Lung microvascular endothelial cell (primary cell): ENCODE results near the gene SSR2. TPM values are rescaled to one million over a fixed set of nuclear protein-coding genes. Genes with fewer than 3 reads are reported as not detected.
A peak's percentile ranks its signal among the peaks of the same experiment; 100 is the strongest.

Experiments
- DNase-seq, 2 donors: peaks; one replicate each; pipeline versions ENCODE4 v3.0.0 to v3.0.0-alpha.2; 2010; ENCODE audit warnings: low read depth in 2 of 2
- total RNA-seq: library from RNA; depleted of rRNA; stranded (reverse); fragments of >200 nt; gene quantifications from 2 replicates; pipeline ENCODE4 v1.2.1, GENCODE V29; 2014

SSR2 gene
- 342 and 396 TPM in 2 replicates for total RNA-seq

DNA sequence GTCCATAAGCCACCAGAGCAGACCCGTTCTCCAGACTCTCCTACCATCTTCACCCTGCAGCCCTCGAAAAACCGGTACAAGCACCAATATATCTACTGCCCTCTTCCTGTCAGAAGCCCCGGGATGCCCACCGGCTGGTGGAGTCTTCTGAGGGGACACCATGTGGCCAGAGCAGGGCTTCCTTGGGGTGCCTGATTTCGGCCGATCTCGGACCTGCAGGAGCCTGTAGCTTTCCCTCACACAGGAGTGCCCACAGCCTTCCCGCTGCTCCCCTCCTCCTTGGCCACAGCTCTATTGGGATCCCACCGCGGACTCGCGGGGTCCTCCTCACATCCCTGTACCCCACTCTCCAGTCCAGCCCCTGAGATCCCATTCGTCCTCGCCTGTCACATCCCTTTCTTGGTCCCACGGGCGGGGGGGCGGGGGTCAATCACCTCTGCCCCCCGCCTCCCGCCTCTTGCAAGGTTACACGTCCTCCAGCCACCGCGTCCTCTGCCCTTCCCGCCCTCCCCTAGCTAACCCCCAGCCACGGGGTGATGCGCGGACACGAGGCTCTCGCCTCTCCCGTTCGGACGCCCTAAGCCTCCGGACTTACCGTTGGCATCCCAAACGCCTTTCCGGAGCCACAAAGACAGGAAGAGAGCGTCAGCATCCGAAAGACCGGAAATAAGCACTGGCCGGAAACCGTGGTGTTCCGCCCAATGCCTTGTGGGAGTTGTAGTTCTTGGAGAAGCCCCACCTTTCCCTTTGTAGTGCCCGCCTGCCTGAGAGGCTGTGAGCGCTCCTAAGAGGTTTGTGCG lies at the start of gene SSR2:
SSR2 (minus strand) TSS at position 659 of the 800 bp plus-strand sequence. CDS start 784 bp downstream, outside the sequence.
- DNase-seq, result peak; percentile 95 to 97

DNA sequence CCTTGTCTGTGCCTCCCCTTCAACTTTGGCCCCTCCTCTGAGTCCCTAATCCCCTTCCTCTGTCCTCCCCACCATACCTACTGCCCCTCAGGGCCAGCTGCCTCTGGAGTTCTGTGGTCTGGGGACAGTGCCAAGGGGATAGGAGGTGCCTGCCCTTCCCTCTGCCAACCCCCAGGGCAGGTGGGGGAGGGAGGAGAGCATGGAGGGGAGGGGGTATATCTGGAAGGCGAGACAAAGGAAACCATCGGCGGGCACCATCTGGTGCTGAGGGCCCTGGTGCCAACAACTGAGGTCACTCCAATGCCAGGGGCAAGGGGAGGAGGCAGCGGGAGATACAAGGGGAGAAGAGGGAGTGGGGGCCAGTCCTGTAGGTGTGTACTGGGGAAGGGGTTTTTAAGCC lies 49.8 kb upstream of the SSR2 start:
- no peak for DNase-seq

DNA sequence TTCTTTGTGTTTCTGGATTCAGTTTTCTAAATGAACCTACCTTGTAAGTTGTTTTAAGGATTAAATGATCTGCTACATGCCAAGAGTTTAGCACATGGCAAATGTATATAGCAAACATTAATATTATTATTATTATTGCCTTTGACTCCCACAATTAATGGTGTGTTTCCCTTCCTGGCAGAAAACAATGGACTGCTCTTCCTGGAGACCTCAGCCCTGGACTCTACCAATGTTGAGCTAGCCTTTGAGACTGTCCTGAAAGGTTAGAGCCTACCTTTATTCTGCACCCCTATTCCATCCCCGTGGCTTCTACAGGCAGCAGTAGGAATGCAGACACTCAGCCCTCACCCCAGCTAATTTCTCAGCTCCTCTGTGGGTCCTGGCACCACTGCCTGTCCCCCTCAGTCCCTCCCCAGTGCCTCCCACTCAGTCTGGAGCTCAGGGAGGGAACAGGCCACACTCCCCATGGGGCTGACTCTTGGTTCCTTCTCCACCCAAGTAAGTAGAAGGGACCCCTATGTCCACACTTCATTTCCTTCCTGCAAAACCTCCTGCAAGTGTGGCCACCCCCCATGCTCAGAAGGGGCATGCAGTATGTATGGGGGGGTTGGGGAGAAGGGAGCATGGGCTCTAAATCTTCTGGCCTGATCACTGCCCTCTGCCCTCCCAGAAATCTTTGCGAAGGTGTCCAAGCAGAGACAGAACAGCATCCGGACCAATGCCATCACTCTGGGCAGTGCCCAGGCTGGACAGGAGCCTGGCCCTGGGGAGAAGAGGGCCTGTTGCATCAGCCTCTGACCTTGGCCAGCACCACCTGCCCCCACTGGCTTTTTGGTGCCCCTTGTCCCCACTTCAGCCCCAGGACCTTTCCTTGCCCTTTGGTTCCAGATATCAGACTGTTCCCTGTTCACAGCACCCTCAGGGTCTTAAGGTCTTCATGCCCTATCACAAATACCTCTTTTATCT lies 49.0 kb upstream of the SSR2 start:
- peak; percentile 43 to 56 for DNase-seq

DNA sequence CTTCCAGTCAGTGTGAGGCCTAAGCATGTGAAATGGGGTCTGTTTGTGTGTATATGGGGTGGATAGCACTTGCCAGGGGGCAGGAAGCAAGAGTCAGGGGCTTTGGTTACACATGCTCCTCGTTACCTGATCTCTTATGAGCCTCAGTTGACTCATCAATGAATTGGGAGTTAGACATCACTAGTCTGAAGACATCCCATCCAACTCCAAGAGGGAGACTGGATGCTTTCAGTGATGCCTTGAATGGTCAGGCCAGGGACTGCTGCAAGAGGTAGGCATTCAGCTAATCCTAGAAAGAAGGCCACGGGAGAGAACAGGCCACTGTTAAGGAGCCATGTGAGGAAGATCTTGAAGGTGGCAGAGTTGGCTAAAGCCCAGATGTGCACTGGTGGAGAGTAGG lies 46.5 kb upstream of the SSR2 start:
- no peak for DNase-seq

DNA sequence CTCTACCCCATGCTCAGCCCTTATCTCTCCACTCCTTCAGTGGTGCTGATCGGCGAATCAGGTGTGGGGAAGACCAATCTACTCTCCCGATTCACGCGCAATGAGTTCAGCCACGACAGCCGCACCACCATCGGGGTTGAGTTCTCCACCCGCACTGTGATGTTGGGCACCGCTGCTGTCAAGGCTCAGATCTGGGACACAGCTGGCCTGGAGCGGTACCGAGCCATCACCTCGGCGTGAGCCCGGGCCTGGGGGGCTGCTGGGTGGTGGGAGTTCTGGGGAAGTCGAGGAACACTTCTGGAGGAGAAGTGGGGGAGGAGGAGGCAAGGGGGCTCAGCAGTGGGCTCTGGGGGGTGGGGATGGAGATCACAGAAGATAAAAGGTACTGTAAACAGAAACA lies 45.1 kb upstream of the SSR2 start:
- no peak for DNase-seq

DNA sequence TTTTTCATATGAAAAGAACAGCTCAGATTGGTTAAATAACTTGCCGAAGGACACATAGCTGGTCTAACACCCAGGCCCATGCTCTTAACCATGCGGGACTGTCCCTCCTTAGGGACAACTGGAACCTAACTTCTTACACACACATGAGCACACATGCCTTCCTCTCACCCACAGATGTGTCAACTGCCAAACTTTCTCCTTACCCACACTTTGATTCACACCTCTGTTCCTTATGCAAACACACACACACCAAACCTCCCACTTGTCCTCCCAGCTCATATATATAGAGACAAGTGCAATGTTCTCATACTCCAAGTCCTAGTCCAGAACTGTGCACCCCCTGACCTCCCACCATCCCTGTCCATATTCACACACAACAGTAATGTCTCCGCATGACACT lies 44.5 kb upstream of the SSR2 start:
- no peak for DNase-seq

DNA sequence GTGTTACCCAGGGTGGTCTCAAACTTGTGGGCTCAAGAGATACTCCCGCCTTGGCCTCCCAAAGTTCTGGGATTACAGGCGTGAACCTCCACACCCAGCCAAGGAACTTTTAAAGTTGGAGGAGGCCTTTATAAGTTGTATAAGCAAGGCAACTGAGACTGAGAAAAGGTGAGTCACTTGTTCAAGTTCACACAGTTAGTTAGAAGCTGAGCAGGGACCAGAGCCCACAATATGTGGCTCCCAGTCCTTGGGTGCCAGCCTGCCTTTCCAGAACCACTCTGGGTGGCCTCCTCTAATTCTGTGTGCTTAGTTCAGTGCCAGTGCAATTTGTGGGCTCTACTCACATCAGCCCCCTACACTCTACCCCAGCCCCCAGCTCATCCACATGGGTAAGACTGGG lies 43.9 kb upstream of the SSR2 start:
- DNase-seq, result no peak

DNA sequence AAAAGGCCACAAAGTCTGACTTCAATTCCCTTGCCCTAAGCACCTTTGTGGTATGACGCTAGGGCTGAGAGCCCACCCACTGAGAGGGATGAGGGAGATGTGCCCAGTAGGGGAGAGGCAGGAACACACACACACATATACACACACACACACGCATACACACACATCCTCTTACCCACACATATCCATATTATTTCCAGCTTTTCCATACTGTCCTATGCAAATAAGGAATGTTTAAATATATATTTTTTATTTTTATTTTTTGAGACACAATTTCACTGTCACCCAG lies 43.2 kb upstream of the SSR2 start:
- no peak for DNase-seq

DNA sequence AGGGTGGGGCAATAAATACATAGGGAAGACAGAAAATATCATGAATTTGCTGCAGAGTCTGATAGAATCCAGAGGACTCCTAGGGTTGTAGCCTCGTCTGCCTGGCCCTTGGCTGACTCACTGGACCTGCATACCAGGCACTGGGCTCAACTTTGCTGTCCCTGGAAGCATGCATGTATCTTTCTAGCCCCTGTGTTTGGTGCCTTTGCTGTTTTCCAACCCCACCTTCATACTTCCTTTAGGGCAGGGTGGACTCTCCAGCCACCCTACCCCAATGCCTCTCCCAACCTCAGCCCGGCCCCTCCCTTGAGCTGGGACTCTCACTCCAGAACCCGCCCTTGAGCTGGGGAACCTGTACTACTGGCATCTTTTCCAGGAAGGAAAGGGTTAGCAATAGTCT lies 41.4 kb upstream of the SSR2 start:
- no peak for DNase-seq

DNA sequence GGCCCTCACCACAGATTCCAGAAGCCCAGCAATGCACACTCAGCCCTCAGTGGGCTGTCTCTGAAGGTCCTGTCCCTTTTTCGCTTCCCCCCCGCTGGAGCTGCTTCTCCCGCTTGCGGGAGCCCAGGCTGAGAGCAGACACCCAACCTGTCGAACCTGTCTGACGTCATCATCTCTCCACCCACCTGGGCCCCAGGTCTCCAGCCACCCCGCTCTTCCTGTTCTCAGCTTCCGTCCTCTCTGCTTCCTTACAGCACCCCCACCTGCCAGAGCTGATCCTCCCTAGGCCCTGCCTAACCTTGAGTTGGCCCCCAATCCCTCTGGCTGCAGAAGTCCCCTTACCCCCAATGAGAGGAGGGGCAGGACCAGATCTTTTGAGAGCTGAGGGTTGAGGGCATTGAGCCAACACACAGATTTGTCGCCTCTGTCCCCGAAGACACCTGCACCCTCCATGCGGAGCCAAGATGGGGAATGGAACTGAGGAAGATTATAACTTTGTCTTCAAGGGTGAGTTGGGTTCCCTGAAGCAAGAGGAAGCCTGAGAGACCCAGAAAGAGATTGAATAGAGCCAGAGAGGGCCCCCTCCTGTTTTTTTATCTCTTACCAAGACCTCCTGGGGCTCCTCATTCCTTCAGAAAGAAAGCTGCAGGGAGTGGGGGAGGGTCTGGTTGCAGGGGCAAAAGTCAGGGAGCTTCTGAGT lies 40.3 kb upstream of the SSR2 start, which contains the start of gene RAB25:
RAB25 (plus strand) TSS at position 224 of the 700 bp plus-strand sequence; CDS start at position 465, 241 bp downstream.
- no peak for DNase-seq

DNA sequence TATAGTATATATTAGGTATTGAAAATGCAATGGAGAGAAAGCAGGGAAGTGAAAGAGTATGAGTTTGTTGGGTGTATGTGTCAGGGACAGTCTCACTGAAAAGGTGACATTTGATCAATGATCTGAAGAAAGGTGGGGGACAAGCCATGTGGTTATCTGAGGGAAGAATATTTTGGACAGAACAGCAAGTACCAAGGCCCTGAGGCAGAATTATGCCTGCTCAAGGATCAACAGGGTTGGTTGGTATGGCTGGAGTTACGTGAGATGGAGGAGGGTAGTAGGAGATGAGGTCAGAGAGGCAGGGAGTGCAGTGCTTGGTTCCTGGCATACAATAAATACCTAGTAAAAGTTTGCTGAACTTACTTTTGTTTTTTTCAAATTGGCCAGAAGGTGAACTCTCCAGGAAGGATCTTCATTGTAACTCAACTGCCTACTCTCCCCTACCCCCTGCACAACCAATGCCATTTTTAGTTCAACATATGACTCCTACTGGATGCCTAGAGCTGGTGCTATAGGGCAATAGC lies 35.6 kb upstream of the SSR2 start:
- DNase-seq, result no peak

DNA sequence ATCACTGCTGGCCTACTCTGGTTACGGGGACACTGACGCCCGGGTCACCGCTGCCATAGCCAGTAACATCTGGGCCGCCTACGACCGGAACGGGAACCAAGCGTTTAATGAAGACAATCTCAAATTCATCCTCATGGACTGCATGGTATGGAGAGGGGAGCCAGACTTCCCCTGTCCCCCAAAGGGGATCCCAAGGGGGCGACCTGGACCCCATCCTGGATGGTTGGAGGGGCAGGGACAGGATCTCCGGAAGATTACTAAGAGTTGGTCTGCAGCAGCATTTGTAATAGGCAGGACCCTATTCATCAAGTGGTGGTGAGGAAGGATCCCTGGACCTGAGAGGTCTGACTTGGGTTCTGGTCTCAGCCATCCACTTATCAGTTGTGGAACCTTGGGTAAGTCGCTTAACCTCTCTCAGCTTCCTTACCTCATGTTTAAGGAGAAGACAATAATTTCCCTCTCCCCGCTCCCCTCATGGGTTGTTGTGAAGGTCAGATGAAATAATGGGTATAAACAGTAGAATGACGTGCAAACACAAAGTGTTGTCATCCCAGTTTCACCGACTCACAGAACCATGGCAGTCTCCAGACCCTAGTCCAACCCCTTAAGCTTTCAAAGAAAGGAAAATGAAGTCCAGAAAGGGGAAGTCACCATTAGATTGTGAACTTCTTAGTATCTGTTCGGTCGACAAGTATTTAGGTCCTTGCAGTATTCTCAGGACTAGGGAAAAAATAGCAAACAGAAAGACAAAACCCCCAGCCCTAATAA lies 34.7 kb upstream of the SSR2 start:
- DNase-seq, result peak in 1 of 2 donors; percentile 16

DNA sequence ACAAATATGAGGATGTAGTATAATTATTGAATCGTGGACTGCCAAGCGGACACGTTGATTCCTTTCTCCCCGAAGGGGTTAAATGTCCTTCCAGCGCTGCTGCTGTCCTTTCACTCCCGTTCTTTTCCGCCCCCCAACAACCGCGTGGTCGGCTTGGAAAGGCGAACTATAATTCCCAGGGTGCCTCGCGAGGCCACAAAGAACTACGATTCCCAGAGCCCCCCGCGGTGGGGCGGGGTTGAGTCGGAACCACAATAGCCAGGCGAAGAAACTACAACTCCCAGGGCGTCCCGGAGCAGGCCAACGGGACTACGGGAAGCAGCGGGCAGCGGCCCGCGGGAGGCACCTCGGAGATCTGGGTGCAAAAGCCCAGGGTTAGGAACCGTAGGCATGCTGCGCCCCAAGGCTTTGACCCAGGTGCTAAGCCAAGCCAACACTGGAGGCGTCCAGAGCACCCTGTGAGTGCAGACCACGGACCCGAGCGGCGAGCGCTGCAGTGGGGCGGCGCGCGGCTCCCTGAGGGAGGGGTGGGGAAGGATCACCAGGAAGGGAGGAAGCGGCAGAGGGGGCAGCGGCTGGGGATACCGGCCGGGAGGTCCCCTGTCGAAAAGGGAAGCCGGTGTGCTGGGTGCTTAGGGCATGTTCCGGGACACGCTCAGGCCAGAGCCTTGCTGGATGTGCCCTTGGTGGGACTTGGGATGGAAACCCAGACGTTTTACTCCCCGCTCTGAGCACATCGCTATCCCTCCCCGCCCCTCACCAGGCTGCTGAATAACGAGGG lies 33.9 kb upstream of the SSR2 start, which contains the start of gene LAMTOR2:
LAMTOR2 (plus strand) TSS at position 283 of the 781 bp plus-strand sequence; CDS start at position 391, 108 bp downstream.
- peak; percentile 96 to 98 for DNase-seq

DNA sequence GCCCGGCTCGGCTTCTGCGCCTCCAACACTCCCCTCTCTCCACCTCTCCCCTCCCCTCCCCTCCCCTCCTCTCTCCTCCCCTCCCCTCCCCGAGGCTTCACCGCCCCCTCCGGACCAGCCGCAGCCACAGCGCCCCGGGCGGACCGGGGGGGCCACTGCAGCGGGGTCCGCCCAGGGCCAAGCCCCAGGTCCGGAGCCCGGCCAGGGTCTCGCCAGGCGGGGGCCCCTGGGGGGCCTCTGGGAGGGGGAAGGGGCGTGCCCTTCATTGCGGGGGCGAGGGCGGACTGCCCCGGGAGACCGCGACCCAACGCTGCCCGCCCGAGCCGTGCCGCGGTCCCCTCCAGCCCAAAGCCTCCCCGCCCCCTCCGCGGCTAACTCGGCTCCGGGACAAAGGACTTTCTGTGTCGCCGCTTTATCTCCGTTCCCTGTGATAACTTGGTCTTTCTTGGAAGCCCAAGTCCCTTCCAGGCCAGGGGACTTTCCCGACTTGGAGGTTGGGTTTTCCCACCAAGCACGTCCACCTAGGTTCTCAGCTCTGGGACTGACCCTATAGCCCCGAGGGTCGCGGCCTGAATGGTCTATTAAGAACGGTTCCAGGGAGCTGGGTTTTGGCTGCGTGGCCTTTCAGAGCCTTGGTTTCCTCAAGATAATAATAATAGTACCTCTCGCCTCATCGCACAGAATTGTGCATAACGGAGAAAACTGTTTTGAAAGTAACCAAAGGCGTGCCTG lies 33.2 kb upstream of the SSR2 start, which contains the start of gene UBQLN4:
UBQLN4 (minus strand) TSS at position 31 of the 732 bp plus-strand sequence. CDS start 97 bp downstream, outside the sequence.
- DNase-seq, result peak; percentile 89 to 94

DNA sequence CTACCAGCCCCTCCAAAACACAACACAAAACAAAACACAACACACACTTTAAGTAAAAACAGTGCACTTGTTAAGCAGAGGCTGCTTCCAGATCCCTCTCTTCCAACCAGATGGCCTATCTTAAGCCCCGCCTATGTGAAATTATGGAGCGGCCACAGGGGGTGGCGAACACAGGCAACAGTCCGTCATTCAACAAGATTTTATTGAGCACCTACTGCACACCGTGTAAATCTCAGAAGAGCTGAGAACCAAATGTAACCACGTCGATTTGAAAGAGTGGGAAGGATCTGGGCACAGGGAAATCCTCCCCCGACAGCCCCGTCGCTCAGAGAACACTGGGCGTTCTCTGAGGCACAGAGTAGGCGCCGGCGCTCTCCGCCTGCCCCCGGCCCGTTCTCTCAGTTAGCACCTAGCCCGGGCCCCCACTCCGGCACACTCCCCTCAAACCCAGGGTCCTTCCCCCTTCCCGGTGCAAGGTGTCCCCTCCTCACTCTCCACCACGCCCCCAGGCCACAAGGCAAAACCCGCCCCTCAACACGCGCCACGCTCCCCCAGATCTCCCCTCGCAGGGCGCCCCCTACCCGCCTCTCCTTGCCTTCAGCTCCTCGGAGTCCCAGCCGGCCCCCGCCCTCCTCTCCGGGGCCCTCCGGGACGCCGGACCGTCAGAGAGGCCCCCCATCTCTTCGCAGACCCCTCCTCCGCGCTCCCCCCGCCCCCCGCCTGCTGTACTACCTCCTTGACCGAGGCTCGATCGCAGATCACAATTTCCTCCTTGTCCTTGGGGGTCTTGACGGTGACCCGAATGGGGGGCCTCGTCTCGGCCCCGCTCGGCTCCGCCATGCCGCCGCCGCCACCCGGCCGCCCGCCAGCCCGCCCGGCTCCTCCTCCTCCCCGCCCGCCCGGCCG lies 32.4 kb upstream of the SSR2 start:
- peak; percentile 76 to 82 for DNase-seq

DNA sequence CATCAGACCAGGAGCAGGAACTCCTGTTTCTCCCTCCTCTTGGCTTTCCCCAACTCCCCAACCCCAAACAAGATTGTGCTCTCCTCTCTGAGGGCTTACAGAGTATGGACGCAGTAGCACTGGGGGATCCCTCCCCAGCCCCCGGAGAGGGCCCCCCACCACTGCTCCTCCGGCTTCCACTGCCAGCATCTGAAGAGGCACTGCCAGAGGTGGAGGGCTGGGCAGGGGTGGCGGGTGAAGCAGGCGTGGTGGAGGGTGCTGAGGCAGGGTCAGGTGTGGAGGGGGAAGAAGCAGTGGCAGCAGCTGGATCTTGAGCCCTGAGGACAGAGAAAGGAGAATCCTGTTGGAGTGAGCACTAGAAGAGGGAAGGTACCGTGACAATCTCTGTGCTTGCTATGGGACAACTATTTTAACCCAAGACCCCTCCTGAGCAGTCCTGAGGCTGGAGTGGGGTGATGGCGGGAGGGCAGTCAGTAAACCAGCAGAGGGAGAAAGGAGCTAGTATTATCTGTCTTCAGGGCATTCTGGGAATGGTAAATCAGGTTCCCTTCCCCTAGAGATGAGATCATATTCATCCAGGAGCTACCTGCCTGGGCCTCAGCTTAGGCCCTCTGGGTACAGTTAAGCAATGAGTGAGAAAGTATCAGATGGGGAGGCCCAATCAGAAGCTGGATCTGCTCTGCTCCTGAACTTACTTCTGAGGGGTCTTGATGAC lies 30.4 kb upstream of the SSR2 start:
- no peak for DNase-seq

DNA sequence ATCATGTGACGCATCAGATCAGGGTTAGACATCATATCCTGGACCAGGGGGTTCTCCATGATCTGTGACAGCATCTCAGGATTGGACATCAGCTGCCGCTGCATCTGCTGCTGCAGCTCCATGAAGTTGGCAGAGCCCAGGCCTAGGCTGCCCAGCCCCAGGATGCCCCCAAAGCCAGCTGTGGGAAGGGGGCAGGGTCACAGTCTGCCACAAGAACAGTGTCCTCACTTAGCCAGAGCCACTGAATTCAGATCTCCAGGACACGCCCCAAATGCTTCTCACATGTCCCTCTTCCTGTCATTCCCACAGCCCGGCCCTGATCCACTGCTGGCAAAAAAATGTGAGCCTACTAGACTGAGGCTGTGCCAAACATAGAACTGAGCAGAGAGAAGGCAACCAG lies 29.6 kb upstream of the SSR2 start:
- peak in 1 of 2 donors; percentile 69 for DNase-seq
